HG02970 (cell line): ENCODE results near the gene KIF5A.
A peak's percentile ranks its signal among the peaks of the same experiment; 100 is the strongest.

Experiments used
- ATAC-seq: cut with Tn5 transposase; IDR thresholded peaks from one replicate; pipeline ENCODE4 v1.9.1; 2021; ENCODE audit warnings: mild to moderate bottlenecking, moderate library complexity, moderate number of reproducible peaks; ENCODE audit not compliant: unreplicated experiment, low FRiP score

KIF5A gene

GRCh38 chr12:57531836-57532235, 18.0 kb upstream of the KIF5A start:
- no peak for ATAC-seq

- ATAC-seq, result no peak
Measured at GRCh38 chr12:57533108-57533507, 16.7 kb upstream of the KIF5A start.

- no peak for ATAC-seq
Measured at GRCh38 chr12:57534250-57534649, 15.6 kb upstream of the KIF5A start.

GRCh38 chr12:57534991-57535543, 14.8 kb upstream of the KIF5A start:
- no peak for ATAC-seq

- no peak for ATAC-seq
Measured at GRCh38 chr12:57535764-57536596, 13.9 kb upstream of the KIF5A start.

- no peak for ATAC-seq
Measured at GRCh38 chr12:57536597-57536942, 13.3 kb upstream of the KIF5A start.

GRCh38 chr12:57539134-57539768, 10.6 kb upstream of the KIF5A start:
- no peak for ATAC-seq

- no peak for ATAC-seq
Measured at GRCh38 chr12:57541001-57541400, 8.8 kb upstream of the KIF5A start.

- ATAC-seq, result no peak
Measured at GRCh38 chr12:57541717-57542116, 8.1 kb upstream of the KIF5A start.

- no peak for ATAC-seq
Measured at GRCh38 chr12:57543581-57543980, 6.3 kb upstream of the KIF5A start.

GRCh38 chr12:57545809-57546437, 3.9 kb upstream of the KIF5A start:
- no peak for ATAC-seq

- peak; percentile 95 for ATAC-seq
Measured at GRCh38 chr12:57546438-57547287, 3.2 kb upstream of the KIF5A start, which contains the start of gene DCTN2. DCTN2 (minus strand) TSS chr12:57547192; CDS start chr12:57547063, 129 bp downstream.

- no peak for ATAC-seq
Measured at GRCh38 chr12:57547288-57548012, 2.4 kb upstream of the KIF5A start.

GRCh38 chr12:57548013-57548315, 1.9 kb upstream of the KIF5A start:
- no peak for ATAC-seq

GRCh38 chr12:57548488-57548887, 1.4 kb upstream of the KIF5A start:
- ATAC-seq, result no peak

GRCh38 chr12:57549203-57549908, 488 bp upstream of the KIF5A start:
- no peak for ATAC-seq

- ATAC-seq, result no peak
Measured at GRCh38 chr12:57550641-57551549, 1.1 kb downstream of the KIF5A start.

GRCh38 chr12:57551637-57552305, 1.9 kb downstream of the KIF5A start:
- no peak for ATAC-seq
